ENCODE results near the gene SMG7.

GRCh38 chr1:183544598-183545297 lies 72.4 kb downstream of the SMG7 start:
- TF ChIP-seq TAF1 (IDR thresholded peaks at IDR 0.05; ENCODE audit: borderline replicate concordance, insufficient read depth, low read length) = no peak
- TF ChIP-seq, protein P1, sequence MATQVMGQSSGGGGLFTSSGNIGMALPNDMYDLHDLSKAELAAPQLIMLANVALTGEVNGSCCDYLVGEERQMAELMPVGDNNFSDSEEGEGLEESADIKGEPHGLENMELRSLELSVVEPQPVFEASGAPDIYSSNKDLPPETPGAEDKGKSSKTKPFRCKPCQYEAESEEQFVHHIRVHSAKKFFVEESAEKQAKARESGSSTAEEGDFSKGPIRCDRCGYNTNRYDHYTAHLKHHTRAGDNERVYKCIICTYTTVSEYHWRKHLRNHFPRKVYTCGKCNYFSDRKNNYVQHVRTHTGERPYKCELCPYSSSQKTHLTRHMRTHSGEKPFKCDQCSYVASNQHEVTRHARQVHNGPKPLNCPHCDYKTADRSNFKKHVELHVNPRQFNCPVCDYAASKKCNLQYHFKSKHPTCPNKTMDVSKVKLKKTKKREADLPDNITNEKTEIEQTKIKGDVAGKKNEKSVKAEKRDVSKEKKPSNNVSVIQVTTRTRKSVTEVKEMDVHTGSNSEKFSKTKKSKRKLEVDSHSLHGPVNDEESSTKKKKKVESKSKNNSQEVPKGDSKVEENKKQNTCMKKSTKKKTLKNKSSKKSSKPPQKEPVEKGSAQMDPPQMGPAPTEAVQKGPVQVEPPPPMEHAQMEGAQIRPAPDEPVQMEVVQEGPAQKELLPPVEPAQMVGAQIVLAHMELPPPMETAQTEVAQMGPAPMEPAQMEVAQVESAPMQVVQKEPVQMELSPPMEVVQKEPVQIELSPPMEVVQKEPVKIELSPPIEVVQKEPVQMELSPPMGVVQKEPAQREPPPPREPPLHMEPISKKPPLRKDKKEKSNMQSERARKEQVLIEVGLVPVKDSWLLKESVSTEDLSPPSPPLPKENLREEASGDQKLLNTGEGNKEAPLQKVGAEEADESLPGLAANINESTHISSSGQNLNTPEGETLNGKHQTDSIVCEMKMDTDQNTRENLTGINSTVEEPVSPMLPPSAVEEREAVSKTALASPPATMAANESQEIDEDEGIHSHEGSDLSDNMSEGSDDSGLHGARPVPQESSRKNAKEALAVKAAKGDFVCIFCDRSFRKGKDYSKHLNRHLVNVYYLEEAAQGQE (IDR thresholded peaks at IDR 0.05; ENCODE audit: insufficient read depth in 1 of 2, low read depth in 2 of 2, low read length in 2 of 2) = no peak
- TF ChIP-seq POLR2AphosphoS5 (IDR thresholded peaks at IDR 0.05; ENCODE audit: low read depth, low read length) = no peak
